SK-N-SH treated with all-trans-retinoic acid at 6 μM for 48 hours (cell line): ENCODE results near the gene ASCL4.

Experiments used
- ESRRG ChIP-seq: fragments of 250-450 bp; sonication (Bioruptor Pico); IDR thresholded peaks from 2 replicates; pipeline ENCODE4 v1.6.1; 2021; ENCODE audit warnings: mild to moderate bottlenecking
- TCF4 ChIP-seq: fragments of 250-450 bp; sonication (Bioruptor Pico); IDR thresholded peaks from 2 replicates; pipeline ENCODE4 v1.8.0; 2021; ENCODE audit warnings: mild to moderate bottlenecking, moderate library complexity, borderline replicate concordance
- ZNF70 ChIP-seq: fragments of 450-650 bp; formaldehyde crosslinking; IDR thresholded peaks from 2 replicates; pipeline ENCODE4 v1.5.0; 2020; ENCODE audit warnings: mild to moderate bottlenecking, moderate library complexity
- TF ChIP-seq, protein P1 (sequence below): fragments of 250-450 bp; sonication (Bioruptor Pico); IDR thresholded peaks from 2 replicates; pipeline ENCODE4 v1.8.0; 2021; ENCODE audit warnings: low read depth, mild to moderate bottlenecking, moderate library complexity, borderline replicate concordance
- TF ChIP-seq, protein P2 (sequence below): fragments of 250-450 bp; sonication (Bioruptor Pico); IDR thresholded peaks from 2 replicates; pipeline ENCODE4 v1.8.0; 2020; ENCODE audit warnings: mild to moderate bottlenecking, moderate library complexity, borderline replicate concordance

DNA sequence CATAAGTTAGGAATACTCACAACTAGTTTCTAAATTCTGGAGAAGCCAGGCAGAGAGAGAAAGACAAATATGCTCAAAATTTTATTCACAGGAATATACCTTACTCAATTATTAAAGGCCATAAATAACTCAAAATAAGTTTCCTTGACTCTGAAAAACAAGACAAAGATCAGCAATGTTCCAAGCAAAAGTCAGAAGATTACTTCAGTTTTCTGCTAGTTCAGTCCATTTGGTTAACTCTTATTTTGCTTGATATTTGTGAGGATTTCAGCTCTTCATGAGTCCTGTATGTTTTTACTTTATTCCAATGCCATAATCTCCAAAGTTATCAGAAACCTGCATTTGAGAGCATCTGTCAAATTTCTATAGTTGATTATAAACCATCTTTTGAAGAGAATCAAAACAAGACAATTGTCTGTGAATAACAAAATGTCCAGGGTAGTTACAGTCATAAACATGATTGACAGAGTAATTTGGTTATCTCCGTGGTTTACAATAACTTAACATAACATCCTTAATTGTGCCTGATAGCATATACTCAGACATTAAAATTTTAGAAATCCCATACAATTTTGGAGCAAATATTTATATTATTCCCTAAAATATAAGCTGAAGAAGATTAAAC lies 17.1 kb downstream of the ASCL4 start:
- TF ChIP-seq, protein P1, sequence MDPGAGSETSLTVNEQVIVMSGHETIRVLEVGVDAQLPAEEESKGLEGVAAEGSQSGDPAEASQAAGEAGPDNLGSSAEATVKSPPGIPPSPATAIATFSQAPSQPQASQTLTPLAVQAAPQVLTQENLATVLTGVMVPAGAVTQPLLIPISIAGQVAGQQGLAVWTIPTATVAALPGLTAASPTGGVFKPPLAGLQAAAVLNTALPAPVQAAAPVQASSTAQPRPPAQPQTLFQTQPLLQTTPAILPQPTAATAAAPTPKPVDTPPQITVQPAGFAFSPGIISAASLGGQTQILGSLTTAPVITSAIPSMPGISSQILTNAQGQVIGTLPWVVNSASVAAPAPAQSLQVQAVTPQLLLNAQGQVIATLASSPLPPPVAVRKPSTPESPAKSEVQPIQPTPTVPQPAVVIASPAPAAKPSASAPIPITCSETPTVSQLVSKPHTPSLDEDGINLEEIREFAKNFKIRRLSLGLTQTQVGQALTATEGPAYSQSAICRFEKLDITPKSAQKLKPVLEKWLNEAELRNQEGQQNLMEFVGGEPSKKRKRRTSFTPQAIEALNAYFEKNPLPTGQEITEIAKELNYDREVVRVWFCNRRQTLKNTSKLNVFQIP (CRISPR knock-in tag): no peak
- TF ChIP-seq TCF4 (CRISPR knock-in tag) (no peak), ESRRG (CRISPR knock-in tag) (no peak), ZNF70 (CRISPR knock-in tag) (no peak)
- TF ChIP-seq, protein P2, sequence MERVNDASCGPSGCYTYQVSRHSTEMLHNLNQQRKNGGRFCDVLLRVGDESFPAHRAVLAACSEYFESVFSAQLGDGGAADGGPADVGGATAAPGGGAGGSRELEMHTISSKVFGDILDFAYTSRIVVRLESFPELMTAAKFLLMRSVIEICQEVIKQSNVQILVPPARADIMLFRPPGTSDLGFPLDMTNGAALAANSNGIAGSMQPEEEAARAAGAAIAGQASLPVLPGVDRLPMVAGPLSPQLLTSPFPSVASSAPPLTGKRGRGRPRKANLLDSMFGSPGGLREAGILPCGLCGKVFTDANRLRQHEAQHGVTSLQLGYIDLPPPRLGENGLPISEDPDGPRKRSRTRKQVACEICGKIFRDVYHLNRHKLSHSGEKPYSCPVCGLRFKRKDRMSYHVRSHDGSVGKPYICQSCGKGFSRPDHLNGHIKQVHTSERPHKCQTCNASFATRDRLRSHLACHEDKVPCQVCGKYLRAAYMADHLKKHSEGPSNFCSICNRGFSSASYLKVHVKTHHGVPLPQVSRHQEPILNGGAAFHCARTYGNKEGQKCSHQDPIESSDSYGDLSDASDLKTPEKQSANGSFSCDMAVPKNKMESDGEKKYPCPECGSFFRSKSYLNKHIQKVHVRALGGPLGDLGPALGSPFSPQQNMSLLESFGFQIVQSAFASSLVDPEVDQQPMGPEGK: no peak
